HG03135 (cell line): ENCODE measurements around the gene TNFRSF8.

Source experiments
- ATAC-seq: cut with Tn5 transposase; IDR thresholded peaks from one replicate; pipeline ENCODE4 v1.9.1; 2021; ENCODE audit warnings: mild to moderate bottlenecking, moderate library complexity; ENCODE audit not compliant: unreplicated experiment

Gene TNFRSF8

DNA sequence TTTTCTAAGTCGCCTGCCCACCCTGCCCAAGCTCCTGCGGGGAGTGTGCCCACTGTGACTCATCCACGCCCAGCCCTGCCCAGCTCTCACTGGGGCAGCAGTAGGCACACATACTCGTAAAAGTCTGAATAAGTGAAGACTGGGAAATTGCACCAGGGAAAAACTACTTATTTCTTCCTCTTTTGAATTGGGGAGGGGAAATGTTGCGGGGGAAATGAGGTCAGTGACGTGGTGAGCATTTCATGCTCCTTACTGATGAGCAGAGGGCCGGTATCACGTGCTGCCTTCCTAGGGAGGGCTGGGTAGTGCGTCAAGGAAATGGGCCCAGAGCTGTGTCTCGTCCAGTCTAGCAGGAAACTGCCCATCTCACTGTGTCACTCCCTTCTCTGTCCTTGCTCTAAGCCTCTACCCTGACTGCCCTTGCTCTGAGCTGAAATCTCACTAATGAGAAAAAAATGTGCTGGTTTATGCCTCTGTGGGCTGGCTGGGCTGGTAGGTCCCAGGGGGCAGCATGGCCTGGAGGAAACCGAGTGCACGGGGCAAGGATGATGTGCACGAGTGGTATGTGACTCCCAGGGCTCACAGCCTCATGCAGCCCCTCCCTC, 90.2 kb downstream of the TNFRSF8 start:
- no peak for ATAC-seq

DNA sequence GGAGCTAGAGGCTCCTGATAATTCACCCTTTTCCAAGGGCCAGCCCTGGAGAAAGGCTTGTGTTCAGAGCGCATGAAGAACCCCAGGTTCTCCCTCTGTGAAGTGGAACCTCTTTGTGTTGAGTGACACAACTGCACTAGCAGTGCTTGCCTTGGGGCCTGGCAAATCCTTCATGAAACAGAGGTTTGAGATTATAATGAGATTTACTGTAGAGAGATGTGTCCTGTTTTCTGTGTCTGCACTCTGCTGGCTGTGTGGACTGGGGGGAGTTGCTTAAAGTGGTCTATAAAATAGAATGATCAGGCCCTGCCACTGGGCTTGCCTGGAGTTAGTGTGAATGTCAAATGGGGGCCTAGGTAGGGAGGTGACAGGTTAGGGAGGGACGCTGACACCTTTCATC, 92.2 kb downstream of the TNFRSF8 start:
- ATAC-seq: no peak

DNA sequence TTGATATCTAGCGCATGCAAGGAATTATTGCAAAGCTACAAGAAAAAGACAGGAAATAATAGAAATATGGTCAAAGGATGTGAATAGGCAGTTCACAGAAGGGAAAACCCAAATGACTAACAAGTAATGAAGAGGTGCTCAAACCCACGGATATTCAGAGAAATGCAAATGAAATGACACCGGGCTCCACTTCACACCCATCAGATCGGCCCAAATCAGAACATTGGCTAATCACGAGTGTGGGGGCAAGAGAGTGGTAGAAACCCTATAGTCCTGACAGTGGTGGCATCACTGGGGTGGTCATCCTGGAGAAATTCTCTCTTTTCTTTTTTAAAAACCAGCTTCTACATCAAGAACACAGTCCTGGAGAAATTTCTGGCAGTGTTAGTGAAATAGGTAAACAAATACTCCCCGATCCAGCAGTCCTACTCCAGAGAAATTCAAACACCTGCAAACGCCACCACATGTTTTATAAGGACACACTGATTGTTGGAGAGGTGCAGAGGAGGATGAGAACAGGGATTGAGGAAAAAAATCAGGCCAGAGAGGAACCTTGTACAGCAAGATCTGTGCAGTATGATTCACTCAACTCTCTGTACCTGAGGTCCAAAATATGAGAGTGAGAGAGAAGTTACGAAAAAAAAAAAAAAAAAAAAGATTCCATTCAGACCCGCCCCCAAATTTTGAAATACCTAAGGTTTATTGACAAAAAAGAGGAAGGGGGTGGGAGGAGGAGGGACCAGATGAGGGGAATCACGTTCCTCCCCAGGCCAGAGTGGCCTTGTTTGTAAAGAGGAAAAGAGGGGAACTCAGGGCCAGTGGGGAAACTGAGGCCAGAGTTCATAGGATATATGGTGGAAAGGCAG, 94.5 kb downstream of the TNFRSF8 start:
- no peak for ATAC-seq

DNA sequence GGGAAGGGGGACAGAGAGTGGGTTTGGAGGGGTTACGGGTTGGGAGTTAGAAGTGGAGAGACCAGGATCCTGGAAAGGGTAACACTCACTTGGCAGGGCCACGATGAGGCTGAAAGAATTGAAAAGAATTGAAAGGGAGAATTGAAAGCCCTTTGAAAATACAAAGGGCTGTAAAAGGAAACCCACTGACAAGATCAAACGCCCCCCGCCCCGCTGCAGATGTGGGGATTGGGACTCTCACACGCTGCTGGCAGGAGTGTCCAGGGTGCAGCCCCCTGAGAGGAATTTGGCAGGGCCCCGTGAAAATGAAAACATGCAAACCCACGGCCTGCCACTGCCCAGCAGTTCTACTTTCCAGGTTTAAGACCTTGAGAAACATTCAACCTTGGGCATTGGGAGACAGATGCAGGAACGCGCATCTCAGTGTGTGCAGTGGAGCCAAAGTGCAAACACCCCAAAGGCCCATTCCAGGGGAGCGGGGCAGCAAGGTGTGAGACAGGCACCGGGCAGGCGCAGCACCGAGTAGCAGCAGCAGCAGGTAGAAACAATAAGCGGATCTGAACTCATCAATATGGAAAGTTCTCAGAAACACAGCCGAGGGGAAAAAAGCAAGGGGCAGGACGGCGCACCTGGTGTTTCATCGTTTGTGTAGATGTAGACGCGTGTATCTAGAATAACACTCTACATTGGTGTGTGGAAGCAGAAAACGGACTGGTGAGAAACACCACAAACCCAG, 95.4 kb downstream of the TNFRSF8 start:
- no peak for ATAC-seq

DNA sequence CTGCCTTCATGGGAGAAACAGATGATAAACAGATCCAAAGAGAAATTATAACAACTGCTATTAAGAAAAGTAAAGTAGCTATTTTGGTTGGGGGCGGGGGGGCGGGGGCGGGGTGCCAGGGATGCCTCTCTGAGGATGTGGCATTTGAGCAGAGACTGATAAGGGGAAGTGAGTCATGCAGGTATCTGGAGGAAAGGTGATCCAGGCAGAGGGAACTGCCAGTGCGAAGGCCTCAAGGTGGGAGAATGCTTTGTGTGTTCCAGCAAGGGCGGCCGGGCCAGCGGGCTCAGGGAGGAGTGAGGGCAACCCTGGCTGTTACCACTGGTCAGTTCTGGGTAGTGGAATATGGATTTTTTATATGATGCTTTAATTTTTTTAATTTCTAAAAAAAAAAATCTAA, 96.7 kb downstream of the TNFRSF8 start:
- ATAC-seq: no peak

DNA sequence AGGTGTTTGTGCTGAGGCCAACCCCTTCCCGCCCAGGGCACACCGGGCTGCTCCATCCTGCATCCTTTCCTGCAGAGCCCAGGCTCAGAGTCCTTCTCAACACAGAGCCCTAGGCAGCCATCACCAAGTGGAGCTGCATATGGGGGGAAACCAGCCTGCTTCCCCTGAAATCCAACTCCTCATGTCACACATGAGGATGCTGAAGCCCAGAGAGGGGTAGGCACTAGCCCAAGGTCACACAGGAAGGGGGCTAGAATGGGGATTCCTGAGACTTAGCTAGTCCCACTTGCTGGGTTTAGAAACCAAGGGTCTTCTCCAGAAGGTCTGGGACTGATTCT, 98.2 kb downstream of the TNFRSF8 start:
- peak; percentile 4 for ATAC-seq

DNA sequence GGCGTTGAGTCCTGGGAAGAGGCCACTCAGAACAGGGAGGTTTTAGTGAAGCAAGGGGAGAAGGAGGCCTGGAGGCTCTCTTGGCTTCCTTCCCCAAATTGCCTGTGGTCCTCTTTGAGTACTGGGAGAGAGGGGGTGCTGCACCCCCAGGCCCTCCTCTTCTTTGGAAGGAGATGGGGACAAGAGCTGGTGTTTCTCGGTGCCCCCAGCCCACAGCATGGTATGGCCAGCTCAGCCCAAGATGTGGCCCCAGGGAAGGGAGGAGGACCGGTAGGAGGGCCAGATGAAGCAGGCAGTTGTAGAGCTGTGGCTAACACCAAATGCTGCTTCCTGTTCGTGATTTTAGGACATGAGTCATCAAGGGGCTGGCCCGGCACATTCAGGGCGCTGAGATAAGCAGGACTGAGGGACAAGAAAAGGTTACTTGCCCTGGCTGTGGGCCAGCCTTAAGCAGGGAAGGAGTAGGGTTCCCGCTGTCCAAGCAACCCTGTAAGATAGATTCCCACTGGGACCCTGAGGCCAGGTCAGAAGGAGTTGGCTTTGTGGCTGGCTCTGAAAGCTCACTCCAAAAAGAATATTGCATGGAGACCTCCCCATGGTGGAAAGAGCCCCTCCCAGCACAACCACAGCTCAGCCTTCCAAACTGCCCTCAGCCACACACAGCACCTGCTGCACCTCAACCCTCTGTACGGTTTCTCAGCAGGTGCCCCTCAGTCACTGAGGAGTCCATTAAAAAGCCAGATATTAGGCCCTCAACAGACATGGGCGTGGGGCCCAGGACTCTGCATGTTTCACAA, 98.8 kb downstream of the TNFRSF8 start:
- ATAC-seq: peak; percentile 67

DNA sequence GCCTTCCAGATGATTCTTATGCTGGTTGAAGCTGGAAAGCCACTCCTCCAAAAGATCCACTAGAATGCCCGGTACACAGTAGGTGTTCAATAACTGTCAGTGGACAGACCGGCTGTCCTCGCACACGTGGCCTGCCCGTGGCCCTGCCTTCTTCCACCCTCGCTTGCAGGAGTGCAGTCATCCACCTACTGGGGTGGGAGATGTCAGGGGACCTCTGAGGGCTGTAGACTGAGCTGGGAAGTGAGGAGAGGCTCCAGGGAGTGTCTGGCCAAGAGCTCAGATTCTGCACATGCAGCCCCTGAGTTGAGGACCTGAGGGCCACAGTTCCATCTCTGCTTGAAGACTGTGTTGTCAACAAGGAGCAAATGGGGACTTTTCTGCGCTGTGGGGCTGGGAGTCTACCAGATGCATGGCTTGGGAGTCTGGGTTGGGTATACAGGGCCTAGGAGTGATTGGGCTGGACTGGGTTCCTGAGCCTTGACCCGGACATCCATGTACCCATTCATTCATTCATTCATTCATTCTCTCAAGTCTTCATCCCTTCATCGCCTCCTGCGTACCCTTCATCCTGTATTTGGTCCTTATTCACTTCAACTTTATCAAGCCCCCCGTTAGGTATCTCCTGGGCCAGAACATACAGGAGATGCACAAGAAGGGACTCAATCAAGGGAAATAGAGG, 99.5 kb downstream of the TNFRSF8 start:
- no peak for ATAC-seq

DNA sequence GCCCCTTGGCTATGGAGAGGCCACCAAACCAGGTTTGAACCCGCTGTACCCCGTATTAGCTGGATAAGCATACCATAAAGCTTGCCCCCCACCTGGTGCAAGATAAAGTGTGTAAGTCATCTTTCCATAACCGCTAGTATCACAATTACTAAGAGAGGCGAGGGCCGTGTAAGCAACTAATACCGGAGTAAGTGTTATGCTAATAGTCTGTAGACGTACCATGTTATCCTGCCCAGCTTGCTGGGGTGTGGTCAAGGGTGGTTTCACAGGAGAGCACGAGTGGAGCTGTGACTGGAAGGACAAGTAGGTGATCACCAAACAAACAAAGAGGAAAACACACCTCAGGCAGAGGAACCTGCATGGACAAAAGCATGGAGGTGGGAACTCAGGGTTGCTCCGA, 100.1 kb downstream of the TNFRSF8 start:
- no peak for ATAC-seq

DNA sequence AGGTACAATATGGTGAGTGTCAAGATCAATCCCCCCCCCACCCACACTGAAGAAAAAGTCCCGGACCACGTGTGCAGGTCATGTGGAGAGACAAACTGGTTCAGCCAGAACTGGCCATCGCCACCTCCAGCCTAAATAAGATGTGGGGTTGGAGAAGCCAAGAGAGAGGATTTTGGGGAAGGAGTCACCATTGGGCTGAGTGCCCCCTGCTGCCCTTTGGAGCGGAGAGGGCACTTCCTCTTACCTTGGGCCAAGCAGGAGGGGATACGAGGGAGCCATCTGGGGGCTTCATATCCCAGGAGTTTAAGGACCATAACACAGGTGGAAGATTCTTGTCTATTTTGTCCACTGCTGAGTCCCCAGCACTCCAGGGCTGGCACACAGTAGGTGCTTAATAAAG, 101.1 kb downstream of the TNFRSF8 start:
- ATAC-seq: no peak

DNA sequence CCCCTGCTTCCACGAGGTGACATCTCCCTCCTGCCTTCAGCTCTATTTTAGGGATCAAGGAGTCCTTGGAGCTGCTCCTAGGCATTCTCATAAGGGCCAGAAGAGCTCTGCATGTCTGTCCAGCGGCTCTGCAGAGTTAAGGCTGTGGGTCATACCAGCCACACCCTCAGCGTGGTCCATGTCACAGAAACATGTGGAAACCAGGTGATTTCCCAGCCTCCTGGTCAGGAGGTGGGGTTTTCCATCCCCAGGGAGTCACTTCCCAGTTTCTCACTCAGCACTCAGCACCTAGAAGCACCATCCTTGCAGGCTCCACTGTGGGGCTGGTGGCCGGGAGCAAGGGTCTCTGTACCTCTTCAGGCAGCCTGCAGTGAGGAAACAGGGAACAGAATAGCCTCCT, 102.2 kb downstream of the TNFRSF8 start:
- no peak for ATAC-seq

DNA sequence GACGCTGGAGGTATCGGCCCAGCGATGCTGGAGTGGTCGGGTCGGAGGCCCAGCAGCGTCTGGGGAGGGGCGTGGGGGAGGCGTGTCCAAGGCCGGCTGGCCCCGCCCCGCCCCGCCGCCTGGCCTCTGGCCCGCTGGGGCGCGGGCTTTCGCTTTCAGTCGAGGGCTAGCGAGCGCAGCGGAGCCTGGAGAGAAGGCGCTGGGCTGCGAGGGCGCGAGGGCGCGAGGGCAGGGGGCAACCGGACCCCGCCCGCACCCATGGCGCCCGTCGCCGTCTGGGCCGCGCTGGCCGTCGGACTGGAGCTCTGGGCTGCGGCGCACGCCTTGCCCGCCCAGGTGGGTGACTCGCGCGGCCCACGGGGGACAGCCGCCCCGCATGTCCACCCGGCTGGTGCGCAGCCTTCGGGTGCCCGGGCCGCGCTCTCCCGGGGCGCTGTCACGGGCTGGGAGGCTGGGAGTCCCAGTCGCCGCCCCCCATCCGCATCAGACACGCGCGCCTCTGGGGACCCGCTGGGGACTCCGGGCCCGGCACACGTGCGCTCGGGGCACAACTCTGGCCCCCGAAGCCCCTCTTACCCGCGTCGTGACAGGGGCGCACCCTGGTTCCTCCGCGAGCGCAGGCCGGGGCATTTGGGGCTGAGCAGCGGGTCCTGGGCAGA, 103.9 kb downstream of the TNFRSF8 start, which contains the start of gene TNFRSF1B:
Gene TNFRSF1B (plus strand): TSS at position 158 of the 659 bp plus-strand sequence. CDS start 101 bp downstream, at position 259.
- no peak for ATAC-seq

DNA sequence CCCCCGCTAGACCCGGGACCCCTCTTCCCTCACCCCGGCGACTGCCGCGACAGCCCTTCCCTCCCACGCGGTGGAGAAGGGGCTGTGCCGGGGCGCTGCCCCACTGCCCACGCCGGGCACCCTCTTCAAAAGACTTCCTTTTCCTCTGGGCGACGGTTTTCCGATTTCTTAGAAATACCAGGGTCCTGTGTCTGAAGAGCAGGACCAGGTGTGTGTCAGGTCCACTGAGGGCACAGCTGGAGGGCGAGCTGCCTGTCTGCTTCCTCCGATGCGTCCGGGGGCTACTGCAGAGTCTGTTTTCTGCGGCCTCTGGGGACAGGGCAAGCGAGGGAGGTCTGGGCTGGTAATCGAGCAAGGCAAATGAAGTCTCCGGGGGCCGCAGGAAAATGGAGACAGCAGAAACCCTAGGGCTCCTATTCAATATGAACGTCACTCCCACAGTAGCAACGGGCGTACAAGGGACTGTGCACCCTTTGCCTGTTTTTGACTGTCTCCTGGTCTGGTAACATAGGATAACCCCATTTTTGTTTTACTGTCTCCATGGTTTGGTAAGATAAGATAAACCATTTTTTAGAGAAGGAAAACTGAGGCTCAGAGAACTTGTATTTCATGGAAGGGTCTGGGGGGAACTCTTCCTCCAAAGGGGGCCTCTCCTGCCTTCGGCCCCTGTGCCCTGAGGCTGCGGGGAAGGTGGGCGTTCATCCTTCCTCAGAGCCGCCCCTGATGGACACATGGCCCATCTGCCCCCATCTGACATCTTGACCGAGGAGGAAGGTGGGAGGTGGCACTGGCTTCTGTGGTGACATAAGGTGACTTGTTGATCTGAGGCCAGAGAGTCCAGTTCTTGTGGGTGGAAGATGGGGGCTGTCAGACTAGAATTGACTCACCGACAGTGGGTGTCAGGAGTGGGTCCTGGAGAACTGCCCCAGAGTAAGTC, 104.7 kb downstream of the TNFRSF8 start:
- no peak for ATAC-seq

DNA sequence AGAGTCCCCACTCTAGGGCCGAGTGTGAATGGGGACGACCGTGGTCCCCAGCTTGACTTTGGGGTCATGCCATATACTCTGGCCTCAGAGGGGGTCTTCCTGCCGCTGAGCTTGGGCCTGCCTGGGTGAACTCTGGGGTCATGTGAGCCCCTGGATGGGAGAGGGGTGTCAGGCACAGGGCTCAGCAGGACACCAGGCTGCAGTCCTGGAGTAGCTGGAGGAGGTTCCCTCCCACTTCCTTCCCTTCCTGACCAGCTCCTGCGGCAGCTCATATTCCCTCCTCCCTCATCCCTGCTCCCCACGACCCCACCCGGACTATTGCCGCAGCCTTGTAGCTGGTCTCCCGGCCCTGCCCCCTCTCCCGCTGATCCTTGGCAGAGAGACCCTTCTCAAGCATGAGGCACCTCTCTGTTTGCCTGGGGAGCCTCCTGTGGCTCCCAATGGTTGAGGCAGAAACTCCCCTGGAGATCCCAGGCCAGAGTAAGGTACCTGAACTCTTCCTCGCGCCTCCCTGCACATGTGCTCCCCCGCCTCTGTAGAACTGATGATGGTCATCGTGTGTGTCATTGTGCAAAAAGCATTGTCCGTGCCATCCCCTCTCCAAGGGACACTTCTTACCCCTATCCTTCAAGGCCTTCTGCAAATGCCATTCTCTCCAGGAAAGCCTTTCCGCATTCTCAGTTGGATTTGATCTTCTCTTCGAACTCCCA, 105.5 kb downstream of the TNFRSF8 start:
- ATAC-seq: no peak

DNA sequence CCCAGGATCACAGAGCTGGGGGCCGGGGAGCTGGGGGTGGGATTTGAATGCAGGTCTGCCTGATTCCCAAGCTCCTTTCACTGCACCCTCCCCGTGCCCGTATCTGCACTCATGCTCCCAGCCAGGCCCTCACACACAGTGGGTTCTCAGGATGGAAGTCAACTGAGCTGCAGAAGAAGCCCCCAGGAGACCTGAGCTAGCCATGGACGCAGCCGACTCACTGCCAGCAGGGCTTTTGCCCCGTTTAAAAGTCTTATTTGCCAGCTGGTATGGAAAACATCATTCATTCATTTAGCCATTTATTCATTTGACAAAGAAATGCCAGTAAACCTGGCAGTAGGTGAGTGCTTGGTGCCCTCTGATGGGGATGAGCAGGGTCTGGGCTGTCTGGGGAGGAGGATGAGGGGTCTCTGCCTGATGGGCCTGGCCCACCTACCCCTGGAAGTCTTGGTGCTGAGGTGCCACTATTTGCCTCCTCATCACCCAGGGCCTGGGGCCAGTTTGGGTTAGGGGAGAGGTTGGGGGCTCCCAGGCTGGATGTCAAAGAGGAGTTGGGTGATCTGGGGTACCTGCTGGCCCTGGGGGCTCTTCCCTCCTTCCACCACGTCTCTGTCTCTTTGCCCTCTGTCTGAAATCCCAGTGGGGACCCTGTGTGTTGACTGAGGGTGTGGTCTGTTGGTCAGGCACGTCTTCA, 106.5 kb downstream of the TNFRSF8 start:
- ATAC-seq: no peak

DNA sequence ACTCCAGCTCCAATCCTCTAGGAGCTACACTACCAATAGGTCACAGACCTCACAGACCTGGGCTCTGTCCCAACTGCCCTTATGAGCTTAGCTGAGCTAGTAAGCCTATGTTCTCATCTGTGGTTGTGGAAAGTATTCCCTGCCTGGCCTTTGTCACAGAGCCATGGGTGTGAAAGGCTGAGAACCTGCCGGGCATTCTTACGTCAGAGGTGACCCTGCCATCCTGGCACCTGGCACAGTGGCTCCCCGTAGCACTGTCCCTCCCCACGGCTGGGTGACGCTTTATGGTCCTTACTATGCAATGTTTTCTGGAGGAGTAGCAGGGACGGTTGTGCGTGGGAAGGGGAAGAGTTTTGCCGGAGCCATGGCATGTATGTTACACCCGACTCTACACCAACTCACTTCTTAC, 107.2 kb downstream of the TNFRSF8 start:
- no peak for ATAC-seq

DNA sequence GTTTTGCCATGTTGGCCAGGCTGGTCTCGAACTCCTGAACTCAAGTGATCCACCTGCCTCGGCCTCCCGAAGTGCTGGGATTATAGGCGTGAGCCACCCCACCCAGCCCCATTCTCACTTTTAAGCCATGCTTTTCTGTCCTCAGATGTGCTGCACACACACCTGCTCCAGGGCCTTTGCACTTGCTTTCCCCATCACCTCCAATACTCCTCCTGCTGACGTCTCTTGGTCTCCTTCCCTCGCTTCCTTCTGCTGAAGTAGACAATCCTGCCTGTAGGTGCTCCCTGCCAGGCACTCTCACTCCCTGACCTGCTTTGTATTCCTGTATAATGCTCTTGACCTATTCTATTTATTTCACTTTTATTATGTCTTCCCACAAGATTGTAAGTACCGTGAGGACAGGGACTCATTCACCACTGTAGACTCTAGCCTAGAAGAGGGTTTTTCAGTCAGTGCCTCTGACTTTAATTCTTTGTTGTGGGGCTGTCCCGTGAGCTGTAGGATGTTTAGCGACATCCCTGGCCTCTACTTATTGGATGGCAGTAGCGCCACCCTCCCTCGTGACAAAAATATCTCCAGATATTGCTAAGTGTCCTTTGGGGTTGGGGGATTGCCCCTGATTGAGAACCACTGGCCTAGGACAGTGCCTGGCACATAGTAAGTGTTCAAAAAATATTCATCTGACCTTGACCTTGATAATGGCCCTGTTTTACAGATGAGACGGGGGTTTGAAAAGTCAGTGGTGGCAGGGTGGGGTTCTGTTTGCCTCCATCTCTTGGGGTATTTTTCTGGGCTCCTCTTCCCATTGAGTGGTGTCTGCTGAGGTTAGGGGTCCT, 108.3 kb downstream of the TNFRSF8 start:
- no peak for ATAC-seq
